Stomach (tissue), 4 donors: ENCODE measurements around the gene MAP1LC3B.

ENCODE experiments used
- EP300 ChIP-seq: sonication (generic); formaldehyde crosslinking; IDR thresholded peaks from one replicate; pipeline ENCODE4 v1.6.1; 2017; ENCODE audit warnings: antibody characterized with exemption
- POLR2A ChIP-seq, 4 donors: fragments of 450-650 bp; IDR thresholded peaks; one replicate each; pipeline ENCODE4 v1.6.1; 2016; ENCODE audit warnings: antibody characterized with exemption in 4 of 4, control low read depth in 2 of 4, mild to moderate bottlenecking in 1 of 4, moderate library complexity in 1 of 4
- POLR2AphosphoS5 ChIP-seq, 3 donors: sonication (generic); formaldehyde crosslinking; IDR thresholded peaks; one replicate each; pipeline ENCODE4 v1.6.1; 2016; ENCODE audit warnings: antibody characterized with exemption in 3 of 3
- TF ChIP-seq, protein P1 (sequence below), 7 experiments: fragments of 450-650 bp in 4 of 7; fragments of 200-600 bp in 3 of 7; sonication (generic) in 3 of 7; IDR thresholded peaks; one replicate each; pipeline ENCODE4 v1.5.1; 2016 to 2019; ENCODE audit warnings: antibody characterized with exemption in 7 of 7, control low read depth in 2 of 7, mild to moderate bottlenecking in 1 of 7

GRCh38 chr16:87443964-87444363 is 51.8 kb downstream of the MAP1LC3B start:
- TF ChIP-seq, protein P1, sequence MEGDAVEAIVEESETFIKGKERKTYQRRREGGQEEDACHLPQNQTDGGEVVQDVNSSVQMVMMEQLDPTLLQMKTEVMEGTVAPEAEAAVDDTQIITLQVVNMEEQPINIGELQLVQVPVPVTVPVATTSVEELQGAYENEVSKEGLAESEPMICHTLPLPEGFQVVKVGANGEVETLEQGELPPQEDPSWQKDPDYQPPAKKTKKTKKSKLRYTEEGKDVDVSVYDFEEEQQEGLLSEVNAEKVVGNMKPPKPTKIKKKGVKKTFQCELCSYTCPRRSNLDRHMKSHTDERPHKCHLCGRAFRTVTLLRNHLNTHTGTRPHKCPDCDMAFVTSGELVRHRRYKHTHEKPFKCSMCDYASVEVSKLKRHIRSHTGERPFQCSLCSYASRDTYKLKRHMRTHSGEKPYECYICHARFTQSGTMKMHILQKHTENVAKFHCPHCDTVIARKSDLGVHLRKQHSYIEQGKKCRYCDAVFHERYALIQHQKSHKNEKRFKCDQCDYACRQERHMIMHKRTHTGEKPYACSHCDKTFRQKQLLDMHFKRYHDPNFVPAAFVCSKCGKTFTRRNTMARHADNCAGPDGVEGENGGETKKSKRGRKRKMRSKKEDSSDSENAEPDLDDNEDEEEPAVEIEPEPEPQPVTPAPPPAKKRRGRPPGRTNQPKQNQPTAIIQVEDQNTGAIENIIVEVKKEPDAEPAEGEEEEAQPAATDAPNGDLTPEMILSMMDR (IDR thresholded peaks at IDR 0.05): no peak
- no peak for TF ChIP-seq POLR2A (IDR thresholded peaks at IDR 0.05)
- TF ChIP-seq POLR2AphosphoS5 (IDR thresholded peaks at IDR 0.05): no peak
- no peak for TF ChIP-seq EP300
